CD8-positive, alpha-beta memory T cell (primary cell): ENCODE measurements around the gene MTCH1. TPM values are rescaled to one million over a fixed set of nuclear protein-coding genes. Genes with fewer than 3 reads are reported as not detected.

Source experiments
- CTCF ChIA-PET: fragments of 350-600 bp; sonication (Branson Sonifier 250); formaldehyde crosslinking; loops from one replicate; lab custom pipeline; 2021; ENCODE audit warnings: antibody characterized with exemption; lab: Charles Lee
- POLR2A ChIA-PET: fragments of 350-600 bp; sonication (Branson Sonifier 250); formaldehyde crosslinking; loops from one replicate; lab custom pipeline; 2021; ENCODE audit warnings: antibody characterized with exemption; lab: Charles Lee
- DNase-seq, 5 donors: peaks; one replicate each; pipeline versions ENCODE4 v3.0.0 to v3.0.0-alpha.2; 2020 to 2022; ENCODE audit warnings: mixed read lengths in 1 of 5
- H3K27ac ChIP-seq: one replicate; pipeline ENCODE4 v1.7.0; 2013; ENCODE audit warnings: low read depth, mild to moderate bottlenecking, low read length, moderate library complexity
- H3K27me3 ChIP-seq: 2 replicates; pipeline ENCODE4 v1.7.0; 2013; ENCODE audit warnings: low read length, mild to moderate bottlenecking; ENCODE audit not compliant: insufficient read depth, poor library complexity, severe bottlenecking
- H3K36me3 ChIP-seq: 2 replicates; pipeline ENCODE4 v1.7.0; 2013; ENCODE audit warnings: mild to moderate bottlenecking, low read length, moderate library complexity; ENCODE audit not compliant: insufficient read depth
- H3K4me1 ChIP-seq: 2 replicates; pipeline ENCODE4 v1.7.0; 2013; ENCODE audit warnings: mild to moderate bottlenecking, low read length, moderate library complexity; ENCODE audit not compliant: insufficient read depth
- H3K4me3 ChIP-seq: 2 replicates; pipeline ENCODE4 v1.7.0; 2013; ENCODE audit warnings: mild to moderate bottlenecking, low read length
- H3K9me3 ChIP-seq: 2 replicates; pipeline ENCODE4 v1.7.0; 2013; ENCODE audit warnings: mild to moderate bottlenecking, low read length
- H3K27ac Mint-ChIP-seq, 8 donors: one replicate each; pipeline ENCODE4 v1.8.0; 2020 to 2021; ENCODE audit warnings: mixed read lengths in 8 of 8, mild to moderate bottlenecking in 6 of 8, inconsistent platforms in 3 of 8, moderate library complexity in 3 of 8
- H3K27me3 Mint-ChIP-seq, 2 donors: one replicate each; pipeline ENCODE4 v1.8.0; 2020 to 2021; ENCODE audit warnings: mixed read lengths in 2 of 2, mild to moderate bottlenecking in 1 of 2, moderate library complexity in 1 of 2
- H3K36me3 Mint-ChIP-seq, 3 donors: one replicate each; pipeline ENCODE4 v1.8.0; 2020 to 2021; ENCODE audit warnings: mixed read lengths in 3 of 3, inconsistent platforms in 1 of 3, mild to moderate bottlenecking in 1 of 3
- H3K4me1 Mint-ChIP-seq, 3 donors: one replicate each; pipeline ENCODE4 v1.8.0; 2020 to 2021; ENCODE audit warnings: mixed read lengths in 3 of 3, inconsistent platforms in 1 of 3, mild to moderate bottlenecking in 1 of 3
- H3K4me3 Mint-ChIP-seq, 7 donors: one replicate each; pipeline ENCODE4 v1.8.0; 2020 to 2021; ENCODE audit warnings: mixed read lengths in 7 of 7, mild to moderate bottlenecking in 6 of 7, moderate library complexity in 4 of 7, inconsistent platforms in 2 of 7
- H3K9me3 Mint-ChIP-seq, 5 donors: one replicate each; pipeline ENCODE4 v1.8.0; 2020 to 2022; ENCODE audit warnings: mixed read lengths in 5 of 5, mild to moderate bottlenecking in 3 of 5, moderate library complexity in 2 of 5, inconsistent platforms in 1 of 5
- polyA plus RNA-seq: library from polyadenylated mRNA; unstranded; fragments of 300-500 nt; fragmentation: Illumina TruSeq; gene quantifications from one replicate; pipeline ENCODE4 v1.2.3, GENCODE V29; 2021
- total RNA-seq, 2 experiments: library from RNA; stranded (reverse); gene quantifications; one replicate each; pipeline ENCODE4 v1.2.3, GENCODE V29; 2021

Gene MTCH1
- total and polyA plus RNA-seq, 3 experiments from 2014 or later: 81.1 to 126 (median 116) TPM

DNA sequence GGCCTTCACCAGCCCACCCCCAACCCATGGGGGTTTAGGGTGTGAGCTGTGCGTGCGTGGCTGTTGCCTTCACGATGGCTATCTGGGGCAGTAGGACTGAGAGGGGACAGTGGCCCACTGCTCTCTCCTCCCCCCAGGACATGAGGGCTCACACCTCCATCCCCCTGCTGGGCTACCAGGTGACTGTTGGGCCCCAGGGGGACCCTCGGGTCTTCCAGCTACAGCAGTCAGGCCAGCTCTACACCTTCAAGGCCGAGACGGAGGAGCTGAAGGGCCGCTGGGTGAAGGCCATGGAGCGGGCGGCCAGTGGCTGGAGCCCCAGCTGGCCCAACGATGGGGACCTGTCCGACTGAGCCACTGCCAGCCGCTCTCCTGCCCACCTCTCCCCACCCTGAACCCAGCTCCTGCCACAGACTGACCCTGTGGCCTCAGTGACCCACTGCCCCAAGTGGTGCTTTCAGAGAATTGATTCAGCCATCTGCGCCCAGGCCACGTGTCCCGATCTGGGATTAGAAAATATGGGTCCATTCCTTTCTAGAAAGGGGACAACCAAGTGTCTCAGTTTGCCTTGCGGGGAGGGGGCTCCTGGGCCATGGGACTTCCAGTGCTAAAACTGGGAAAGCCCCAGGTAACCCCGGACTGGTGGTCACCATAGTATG, 41.9 kb upstream of the MTCH1 start:
- H3K4me1 Mint-ChIP-seq: peaks cover 27 to 31% (median 29%) of the 10 kb centered on the region in 3 donors
- H3K27ac Mint-ChIP-seq: no peak overlapping the region
- CTCF ChIA-PET: interaction anchor here (1.3 to 23.0 kb wide), 5 partner anchors 8 to 179 kb away, joined by 3 to 615 read pairs (median 61); partner anchors contain the start of genes C6orf89 and PIM1

DNA sequence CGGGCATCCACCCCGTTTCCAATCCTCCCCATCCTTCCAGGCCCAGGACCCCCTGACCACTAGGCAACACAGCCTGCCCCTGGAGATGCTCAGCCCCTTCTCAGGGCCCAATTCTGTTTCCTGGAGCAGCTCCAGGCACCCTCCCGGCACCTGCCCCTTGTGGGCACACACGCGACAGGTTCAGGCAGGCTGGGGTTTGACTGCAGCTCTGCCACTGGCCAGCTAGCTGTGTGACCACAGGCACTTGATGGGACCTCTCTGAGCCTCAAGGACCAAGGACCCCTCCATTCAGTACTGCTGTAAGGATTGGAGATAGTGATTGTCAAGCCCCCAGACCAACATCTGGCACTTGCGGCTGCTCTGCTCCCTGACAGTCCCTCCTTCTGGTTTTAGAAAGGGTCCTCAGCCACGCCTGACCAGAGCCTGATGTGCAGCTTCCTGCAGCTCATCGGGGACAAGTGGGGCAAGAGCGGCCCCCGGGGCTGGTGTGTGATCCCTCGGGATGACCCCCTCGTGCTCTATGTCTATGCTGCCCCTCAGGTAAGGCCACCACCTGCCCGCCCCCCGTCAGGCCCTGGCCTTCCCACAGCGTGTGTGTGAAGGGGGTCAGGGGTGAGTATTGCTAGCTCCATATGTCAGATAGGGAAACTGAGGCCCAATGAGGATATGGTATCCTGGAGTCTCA, 41.2 kb upstream of the MTCH1 start:
- CTCF ChIA-PET: interaction anchor here (1.3 to 23.0 kb wide), 5 partner anchors 7 to 180 kb away, joined by 3 to 615 read pairs (median 61); partner anchors contain the start of genes C6orf89 and PIM1
- Mint-ChIP-seq H3K9me3 (peaks cover 0 to 2% (median 0%) of the 10 kb centered on the region in 5 donors), H3K27ac (no peak overlapping the region), H3K27me3 (no peaks in the 10 kb centered on the region), H3K4me1 (peaks cover 34 to 37% (median 35%) of the 10 kb centered on the region in 3 donors), H3K36me3 (peaks cover 0 to 1% (median 0%) of the 10 kb centered on the region in 3 donors), H3K4me3 (no peak overlapping the region)
- no peak overlapping the region for H3K27ac ChIP-seq
- H3K4me1 ChIP-seq: peaks cover 15% of the 10 kb centered on the region
- no peak for DNase-seq
- H3K9me3 ChIP-seq: no peaks in the 10 kb centered on the region
- H3K4me3 ChIP-seq: no peak overlapping the region
- POLR2A ChIA-PET: interaction anchor here (0.9 kb wide), 1 partner anchor 146 kb away, joined by 3 read pairs; no protein-coding TSS in a partner anchor
- H3K27me3 ChIP-seq: no peaks in the 10 kb centered on the region
- no peaks in the 10 kb centered on the region for H3K36me3 ChIP-seq

More for the DNA sequence above, 41.9 kb upstream of the MTCH1 start:
- H3K4me3 Mint-ChIP-seq: no peak overlapping the region
- Histone ChIP-seq H3K36me3 (no peaks in the 10 kb centered on the region), H3K4me3 (no peak overlapping the region), H3K9me3 (no peaks in the 10 kb centered on the region), H3K4me1 (peaks cover 7% of the 10 kb centered on the region), H3K27me3 (no peaks in the 10 kb centered on the region), H3K27ac (no peak overlapping the region)
- no peaks in the 10 kb centered on the region for H3K27me3 Mint-ChIP-seq
- DNase-seq: no peak
- POLR2A ChIA-PET: interaction anchor here (0.9 kb wide), 1 partner anchor 145 kb away, joined by 3 read pairs; no protein-coding TSS in a partner anchor
- H3K36me3 Mint-ChIP-seq: peaks cover 0 to 3% (median 0%) of the 10 kb centered on the region in 3 donors
- peaks cover 0 to 2% (median 0%) of the 10 kb centered on the region in 5 donors for H3K9me3 Mint-ChIP-seq

- Mint-ChIP-seq H3K9me3 (peaks cover 0 to 2% (median 0%) of the 10 kb centered on the region in 5 donors), H3K27ac (peak overlapping the region in 4 of 8 donors; percentile 7 to 91 (median 62)), H3K4me3 (no peak overlapping the region), H3K36me3 (peaks cover 0 to 1% (median 0%) of the 10 kb centered on the region in 3 donors), H3K4me1 (peaks cover 47 to 48% (median 47%) of the 10 kb centered on the region in 3 donors), H3K27me3 (no peaks in the 10 kb centered on the region)
- Histone ChIP-seq H3K4me3 (no peak overlapping the region), H3K4me1 (peaks cover 25% of the 10 kb centered on the region), H3K27ac (no peak overlapping the region), H3K36me3 (no peaks in the 10 kb centered on the region), H3K27me3 (no peaks in the 10 kb centered on the region), H3K9me3 (no peaks in the 10 kb centered on the region)
- ChIA-PET CTCF (interaction anchor here (2.2 to 23.0 kb wide), 5 partner anchors 6 to 181 kb away, joined by 7 to 615 read pairs (median 152); partner anchors contain the start of genes C6orf89 and PIM1), POLR2A (no interaction called here)
- DNase-seq: no peak
Observed at GRCh38 chr6:37025621-37026466, 39.8 kb upstream of the MTCH1 start.

DNA sequence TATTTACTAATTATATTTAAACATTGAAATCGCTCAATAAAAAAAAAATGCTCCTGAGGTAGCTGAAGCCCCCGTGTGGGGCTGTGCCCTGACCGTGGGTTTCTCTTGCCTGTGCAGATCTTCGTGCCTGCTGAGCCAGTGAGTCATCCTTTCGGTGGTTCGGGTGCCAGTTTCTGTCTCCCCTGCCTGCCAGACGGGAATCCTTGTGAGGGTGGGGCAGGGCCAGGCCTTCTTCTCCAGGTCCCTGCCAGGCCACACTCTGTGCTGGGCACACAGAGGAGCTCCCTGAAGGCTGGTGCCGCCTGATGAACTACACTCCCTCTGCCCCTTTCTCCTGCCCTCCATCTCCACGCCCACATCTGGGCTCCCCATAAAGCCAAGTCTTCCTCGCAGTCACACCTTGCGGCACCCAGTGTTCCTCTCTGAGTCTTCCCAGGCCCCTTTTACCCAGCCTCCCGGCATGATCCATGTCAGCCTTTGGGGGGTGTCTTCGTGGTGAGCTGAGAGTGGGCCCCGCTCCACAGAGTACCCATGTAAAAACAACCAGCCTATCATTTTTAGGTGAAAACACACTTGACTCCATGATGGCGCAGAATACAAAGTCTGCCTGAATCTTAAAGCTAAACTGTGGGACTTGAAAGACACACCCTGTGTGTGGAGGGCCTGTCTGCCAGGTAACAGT, 38.8 kb upstream of the MTCH1 start:
- Histone ChIP-seq H3K27ac (no peak overlapping the region), H3K36me3 (no peaks in the 10 kb centered on the region), H3K27me3 (no peaks in the 10 kb centered on the region), H3K4me1 (peaks cover 25% of the 10 kb centered on the region), H3K9me3 (no peaks in the 10 kb centered on the region), H3K4me3 (no peak overlapping the region)
- peaks cover 0 to 1% (median 0%) of the 10 kb centered on the region in 3 donors for H3K36me3 Mint-ChIP-seq
- ChIA-PET CTCF (interaction anchor here (2.2 to 23.0 kb wide), 4 partner anchors 24 to 182 kb away, joined by 7 to 615 read pairs (median 306); partner anchors contain the start of genes C6orf89 and PIM1), POLR2A (no interaction called here)
- H3K4me3 Mint-ChIP-seq: peak overlapping the region in 1 of 7 donors; percentile 15
- H3K27me3 Mint-ChIP-seq: no peaks in the 10 kb centered on the region
- peaks cover 48 to 50% (median 49%) of the 10 kb centered on the region in 3 donors for H3K4me1 Mint-ChIP-seq
- H3K27ac Mint-ChIP-seq: peak overlapping the region in 6 of 8 donors; percentile 26 to 89 (median 72)
- DNase-seq: no peak
- H3K9me3 Mint-ChIP-seq: peaks cover 0 to 2% (median 0%) of the 10 kb centered on the region in 5 donors

GRCh38 chr6:37022135-37022863, 36.3 kb upstream of the MTCH1 start:
- ChIA-PET POLR2A (interaction anchor here (1.1 to 6.3 kb wide), 4 partner anchors 25 to 187 kb away, joined by 3 to 40 read pairs (median 4); partner anchors contain the start of gene PIM1), CTCF (interaction anchor here (0.7 to 23.0 kb wide), 17 partner anchors 7 to 291 kb away, joined by 3 to 615 read pairs (median 4); partner anchors contain the start of gene PIM1)
- Histone ChIP-seq H3K27ac (no peak overlapping the region), H3K4me1 (peaks cover 37% of the 10 kb centered on the region), H3K9me3 (no peaks in the 10 kb centered on the region), H3K36me3 (no peaks in the 10 kb centered on the region), H3K4me3 (no peak overlapping the region), H3K27me3 (no peaks in the 10 kb centered on the region)
- no peaks in the 10 kb centered on the region for H3K36me3 Mint-ChIP-seq
- H3K4me3 Mint-ChIP-seq: no peak overlapping the region
- no peak for DNase-seq
- H3K27me3 Mint-ChIP-seq: peaks cover 0 to 1% of the 10 kb centered on the region in 2 donors
- peak overlapping the region in 7 of 8 donors; percentile 33 to 92 (median 75) for H3K27ac Mint-ChIP-seq
- H3K9me3 Mint-ChIP-seq: no peaks in the 10 kb centered on the region
- peaks cover 57 to 61% (median 59%) of the 10 kb centered on the region in 3 donors for H3K4me1 Mint-ChIP-seq

DNA sequence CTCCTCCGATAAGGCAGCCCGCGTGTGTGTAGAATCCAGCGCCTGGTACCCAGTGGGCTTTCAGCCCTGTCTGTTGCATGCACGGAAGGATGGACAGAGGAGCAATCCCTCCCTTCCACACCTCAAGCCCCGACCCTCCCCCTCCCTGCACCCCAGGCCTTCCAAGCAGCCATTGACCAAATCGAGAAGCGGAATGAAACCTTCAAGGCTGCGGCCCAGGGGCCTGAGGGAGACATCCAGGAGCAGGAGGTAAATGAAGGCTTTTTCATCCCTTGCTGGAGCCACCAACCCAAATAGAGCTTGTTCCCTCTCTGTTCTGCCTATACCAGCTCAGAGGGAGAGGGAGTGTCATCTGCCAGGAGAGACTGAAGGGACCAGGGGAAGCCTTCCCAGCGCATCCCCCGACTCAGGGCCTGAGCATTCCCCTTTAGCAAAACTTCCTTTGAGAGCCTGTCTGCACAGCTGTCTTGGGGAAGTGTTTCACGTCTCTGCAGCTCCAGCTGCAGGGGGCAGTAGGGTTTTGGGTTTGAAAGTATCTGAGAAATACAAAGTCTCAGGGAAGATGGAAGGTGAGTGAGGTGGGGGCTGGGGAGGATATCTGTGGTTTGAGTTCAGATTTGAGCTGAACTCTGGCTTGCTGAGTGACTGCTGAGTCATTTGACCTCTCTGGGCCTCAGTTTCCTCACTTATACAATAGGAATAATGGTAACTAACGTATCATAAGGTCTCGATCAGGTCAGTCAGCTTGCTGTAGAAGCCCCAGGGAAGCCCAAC, 35.5 kb upstream of the MTCH1 start:
- H3K9me3 Mint-ChIP-seq: no peaks in the 10 kb centered on the region
- no peak overlapping the region for H3K27ac ChIP-seq
- DNase-seq: peak; percentile 37 to 74 (median 68)
- H3K27ac Mint-ChIP-seq: peak overlapping the region in 5 of 8 donors; percentile 32 to 85 (median 75)
- peak overlapping the region in 1 of 7 donors; percentile 50 for H3K4me3 Mint-ChIP-seq
- no peaks in the 10 kb centered on the region for H3K36me3 ChIP-seq
- no peaks in the 10 kb centered on the region for H3K27me3 ChIP-seq
- peaks cover 0 to 1% of the 10 kb centered on the region in 2 donors for H3K27me3 Mint-ChIP-seq
- H3K9me3 ChIP-seq: no peaks in the 10 kb centered on the region
- ChIA-PET CTCF (interaction anchor here (0.7 to 23.0 kb wide), 19 partner anchors 8 to 407 kb away, joined by 3 to 615 read pairs (median 4); partner anchors contain the start of gene PIM1), POLR2A (interaction anchor here (0.6 to 6.3 kb wide), 5 partner anchors 26 to 188 kb away, joined by 3 to 40 read pairs (median 4); partner anchors contain the start of gene PIM1)
- no peak overlapping the region for H3K4me3 ChIP-seq
- peaks cover 37% of the 10 kb centered on the region for H3K4me1 ChIP-seq
- H3K36me3 Mint-ChIP-seq: no peaks in the 10 kb centered on the region
- H3K4me1 Mint-ChIP-seq: peaks cover 57 to 61% (median 59%) of the 10 kb centered on the region in 3 donors
